WERI-Rb-1 (cell line): ENCODE results near the gene SLC19A1.

Experiments used
- DNase-seq: peaks from one replicate; pipeline ENCODE4 v3.0.0-alpha.2; 2020
- H3K27ac ChIP-seq: fragments of 250-450 bp; sonication (Bioruptor Pico); 2 replicates; pipeline ENCODE4 v1.5.1; 2020; ENCODE audit warnings: mild to moderate bottlenecking, moderate library complexity
- H3K27me3 ChIP-seq: fragments of 250-450 bp; sonication (Bioruptor Pico); 2 replicates; pipeline ENCODE4 v1.5.1; 2021; ENCODE audit warnings: mild to moderate bottlenecking, low read depth, moderate library complexity; ENCODE audit not compliant: insufficient read depth, severe bottlenecking
- H3K36me3 ChIP-seq: fragments of 250-450 bp; sonication (Bioruptor Pico); 2 replicates; pipeline ENCODE4 v1.5.1; 2020; ENCODE audit warnings: mild to moderate bottlenecking, moderate library complexity
- H3K4me3 ChIP-seq: 2 replicates; pipeline ENCODE4 v1.5.1; 2011; ENCODE audit warnings: low read depth, mild to moderate bottlenecking, control low read depth, low read length
- H3K9me3 ChIP-seq: fragments of 250-450 bp; sonication (Bioruptor Pico); 2 replicates; pipeline ENCODE4 v1.5.1; 2021; ENCODE audit warnings: mild to moderate bottlenecking, moderate library complexity; ENCODE audit not compliant: severe bottlenecking
- TF ChIP-seq, protein P1 (sequence below): IDR thresholded peaks from 2 replicates; pipeline ENCODE4 v1.5.1; 2011; ENCODE audit warnings: low read depth, mild to moderate bottlenecking, control low read depth, inconsistent platforms, low read length

The SLC19A1 gene

DNA sequence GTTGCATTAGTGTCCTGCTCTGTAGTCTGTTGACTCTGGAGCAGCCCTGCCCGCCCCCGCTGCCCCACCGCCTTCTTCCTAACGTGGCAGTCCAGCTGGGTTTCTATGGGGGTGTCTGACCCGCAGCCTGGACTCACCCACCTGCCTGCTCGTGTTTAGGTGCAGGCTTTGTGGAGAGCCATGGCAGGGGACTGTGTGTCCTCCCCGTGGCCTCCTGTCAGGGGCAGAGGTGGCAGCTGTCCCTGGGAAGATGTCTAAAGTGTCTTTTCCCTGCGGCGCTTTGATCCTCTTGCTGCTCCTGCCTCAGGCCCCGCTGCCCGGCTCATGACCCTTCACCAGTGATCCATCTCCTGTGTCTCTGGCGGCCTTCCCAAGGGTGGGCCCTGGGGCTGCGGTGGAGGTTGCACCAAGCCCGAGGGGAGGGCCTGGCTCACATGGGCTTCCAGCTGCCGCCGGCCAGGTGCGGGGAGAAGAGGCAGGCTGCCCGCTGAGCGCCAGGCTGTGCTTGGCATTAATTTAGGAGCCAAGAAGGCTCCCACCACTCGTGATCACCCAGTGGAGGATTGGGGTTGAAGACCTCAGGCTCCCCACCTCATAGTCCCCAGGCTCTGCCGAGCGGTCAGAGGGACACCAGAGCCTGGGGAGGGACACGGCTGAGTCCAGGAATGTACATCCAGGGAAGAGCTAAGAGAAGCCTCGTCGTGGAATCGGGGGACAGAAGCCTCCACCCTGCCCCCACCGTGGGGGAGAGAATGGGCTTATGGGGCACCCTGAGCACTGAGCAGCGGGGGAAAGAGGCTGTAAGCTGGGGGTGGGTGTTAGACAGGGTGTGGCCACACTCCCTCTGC lies 93.2 kb downstream of the SLC19A1 start:
- no peak overlapping the region for H3K4me3 ChIP-seq
- DNase-seq: no peak
- H3K27me3 ChIP-seq: no peaks in the 10 kb centered on the region
- TF ChIP-seq, protein P1, sequence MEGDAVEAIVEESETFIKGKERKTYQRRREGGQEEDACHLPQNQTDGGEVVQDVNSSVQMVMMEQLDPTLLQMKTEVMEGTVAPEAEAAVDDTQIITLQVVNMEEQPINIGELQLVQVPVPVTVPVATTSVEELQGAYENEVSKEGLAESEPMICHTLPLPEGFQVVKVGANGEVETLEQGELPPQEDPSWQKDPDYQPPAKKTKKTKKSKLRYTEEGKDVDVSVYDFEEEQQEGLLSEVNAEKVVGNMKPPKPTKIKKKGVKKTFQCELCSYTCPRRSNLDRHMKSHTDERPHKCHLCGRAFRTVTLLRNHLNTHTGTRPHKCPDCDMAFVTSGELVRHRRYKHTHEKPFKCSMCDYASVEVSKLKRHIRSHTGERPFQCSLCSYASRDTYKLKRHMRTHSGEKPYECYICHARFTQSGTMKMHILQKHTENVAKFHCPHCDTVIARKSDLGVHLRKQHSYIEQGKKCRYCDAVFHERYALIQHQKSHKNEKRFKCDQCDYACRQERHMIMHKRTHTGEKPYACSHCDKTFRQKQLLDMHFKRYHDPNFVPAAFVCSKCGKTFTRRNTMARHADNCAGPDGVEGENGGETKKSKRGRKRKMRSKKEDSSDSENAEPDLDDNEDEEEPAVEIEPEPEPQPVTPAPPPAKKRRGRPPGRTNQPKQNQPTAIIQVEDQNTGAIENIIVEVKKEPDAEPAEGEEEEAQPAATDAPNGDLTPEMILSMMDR: no peak
- peaks cover 11% of the 10 kb centered on the region for H3K9me3 ChIP-seq
- H3K36me3 ChIP-seq: no peaks in the 10 kb centered on the region
- no peak overlapping the region for H3K27ac ChIP-seq

DNA sequence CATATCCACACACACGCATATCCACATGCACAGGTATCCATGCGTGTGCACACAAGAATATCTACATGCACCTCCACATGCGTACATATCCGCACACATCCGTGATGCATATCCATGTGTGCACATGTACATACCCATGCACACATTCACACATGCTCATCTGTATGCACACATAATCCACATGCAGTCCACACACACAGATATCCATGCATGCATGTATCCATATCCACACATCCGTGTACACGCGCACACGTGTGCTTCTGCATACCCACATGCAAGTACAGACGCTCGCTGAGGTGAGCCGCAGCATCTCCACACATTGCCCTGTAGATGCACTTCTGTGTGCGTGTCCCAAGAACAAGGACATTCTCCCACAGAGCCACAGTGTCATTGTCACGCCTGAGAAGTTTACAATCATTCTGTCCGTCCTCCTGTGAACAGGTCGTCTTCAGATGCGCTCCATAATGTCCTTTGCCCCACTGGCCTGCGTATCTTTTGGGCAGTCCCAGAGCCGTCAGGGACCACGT lies 93.9 kb downstream of the SLC19A1 start:
- Histone ChIP-seq H3K4me3 (no peak overlapping the region), H3K27me3 (no peaks in the 10 kb centered on the region), H3K27ac (no peak overlapping the region), H3K36me3 (no peaks in the 10 kb centered on the region), H3K9me3 (peaks cover 11% of the 10 kb centered on the region)
- DNase-seq: no peak
- TF ChIP-seq, protein P1: no peak
